Gastrocnemius medialis (tissue), 4 donors: ENCODE results near the gene AP1B1. TPM values are rescaled to one million over a fixed set of nuclear protein-coding genes. Genes with fewer than 3 reads are reported as not detected.
A peak's percentile ranks its signal among the peaks of the same experiment; 100 is the strongest.

Experiments used
- ATAC-seq, 2 donors: fragments of 150-250 bp; one replicate each; pipeline ENCODE4 v1.9.1; 2016
- DNase-seq, 2 donors: peaks; one replicate each; pipeline ENCODE4 v3.0.0-alpha.2; 2019
- H3K27ac ChIP-seq, 4 donors: fragments of 200-600 bp; sonication (generic); 1 replicate in 1 of 4; 2 replicates in 3 of 4; pipeline ENCODE4 v1.5.1; 2016 to 2018; ENCODE audit warnings: mild to moderate bottlenecking in 2 of 4, moderate library complexity in 1 of 4
- H3K27me3 ChIP-seq, 3 donors: fragments of 200-600 bp; sonication (generic) in 2 of 3; 1 replicate in 1 of 3; 2 replicates in 2 of 3; pipeline versions ENCODE4 v1.5.1 to v1.6.0; 2016 to 2019; ENCODE audit warnings: mild to moderate bottlenecking in 1 of 3, moderate library complexity in 1 of 3
- H3K36me3 ChIP-seq, 2 donors: fragments of 200-600 bp; sonication (generic) in 1 of 2; one replicate each; pipeline ENCODE4 v1.5.1; 2017 to 2018
- H3K4me1 ChIP-seq, 2 donors: fragments of 200-600 bp; sonication (generic) in 1 of 2; one replicate each; pipeline ENCODE4 v1.5.1; 2016 to 2017; ENCODE audit warnings: mild to moderate bottlenecking in 2 of 2
- H3K4me3 ChIP-seq, 4 donors: fragments of 200-600 bp; sonication (generic) in 3 of 4; 1 replicate in 1 of 4; 2 replicates in 3 of 4; pipeline ENCODE4 v1.5.1; 2016 to 2019; ENCODE audit warnings: mild to moderate bottlenecking in 2 of 4
- H3K9me3 ChIP-seq, 3 donors: fragments of 200-600 bp; sonication (generic) in 2 of 3; 1 replicate in 1 of 3; 2 replicates in 2 of 3; pipeline ENCODE4 v1.5.1; 2016 to 2019
- POLR2A ChIP-seq, 2 donors: fragments of 450-650 bp; IDR thresholded peaks; one replicate each; pipeline ENCODE4 v1.6.1; 2017; ENCODE audit warnings: antibody characterized with exemption in 2 of 2, mild to moderate bottlenecking in 2 of 2, moderate library complexity in 2 of 2
- in situ Hi-C, 4 donors: fragments of 200-750 bp; cut with MboI; loops; one replicate each; pipeline versions ENCODE4 v1.15.0 to v1.8.0; 2017; ENCODE audit warnings: low sequenced_read_pairs in 4 of 4
- intact Hi-C: fragments of 100-400 bp; cut with DNase I; formaldehyde crosslinking; loops from one replicate; pipeline ENCODE4 v1.15.1; 2023; ENCODE audit warnings: low total_unique reads
- total RNA-seq, 4 donors: library from RNA; depleted of rRNA; stranded (reverse); fragments of >200 nt; gene quantifications; one replicate each; pipeline versions ENCODE4 v1.1.0 to v1.2.3, GENCODE V29; 2016
- TF ChIP-seq, protein P1 (sequence below), 5 experiments: fragments of 450-650 bp in 3 of 5; fragments of 200-600 bp in 2 of 5; sonication (generic) in 2 of 5; IDR thresholded peaks in 4 of 5; conservative IDR thresholded peaks in 1 of 5; 1 replicate in 4 of 5; 2 replicates in 1 of 5; pipeline ENCODE4 v1.5.1; 2016 to 2019; ENCODE audit warnings: antibody characterized with exemption in 5 of 5, mild to moderate bottlenecking in 3 of 5, moderate library complexity in 3 of 5

The AP1B1 gene
- total RNA-seq, 4 donors from 2014 or later: 26.5 to 44.6 (median 37.3) TPM

DNA sequence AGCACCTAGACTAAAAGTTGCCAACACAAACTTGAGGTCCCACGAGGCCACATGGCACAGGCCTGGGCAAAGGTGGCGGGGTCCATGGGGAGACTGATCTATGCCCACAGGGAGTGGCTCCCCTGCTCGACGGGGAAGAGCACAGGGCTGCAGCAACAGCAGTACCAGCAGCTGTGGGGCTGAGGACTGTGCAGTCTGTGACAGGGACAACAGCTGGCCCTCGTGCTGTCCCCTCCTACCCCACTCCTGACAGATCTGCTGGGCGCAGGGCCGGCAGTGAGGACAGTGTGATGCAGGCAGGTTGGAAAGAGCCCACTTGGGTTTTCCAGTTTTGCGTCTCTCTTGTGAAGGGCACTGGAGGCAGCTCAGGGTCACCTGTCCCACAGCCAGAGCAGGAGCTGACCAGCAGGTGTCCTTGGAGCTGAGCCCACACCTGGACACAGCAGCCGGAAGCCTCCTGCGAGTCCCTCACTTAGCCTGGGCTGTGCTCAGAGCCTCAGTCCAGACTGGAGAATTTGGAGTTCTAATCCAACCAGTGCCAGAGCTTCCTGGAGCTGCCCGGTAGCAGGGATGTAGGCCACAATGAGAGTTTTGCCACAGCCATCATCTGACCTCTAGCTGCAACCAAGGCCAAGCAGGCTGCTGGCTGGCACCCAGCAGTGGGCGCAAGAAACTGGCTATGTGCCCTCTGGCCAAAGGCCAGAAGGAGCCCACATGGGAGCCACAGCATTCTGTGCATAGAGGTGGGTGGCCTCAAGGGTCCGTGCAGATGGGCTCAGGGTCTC lies 85.5 kb downstream of the AP1B1 start:
- Histone ChIP-seq H3K4me3 (no peak overlapping the region), H3K9me3 (no peaks in the 10 kb centered on the region), H3K36me3 (peaks cover 0 to 32% of the 10 kb centered on the region in 2 donors), H3K4me1 (peaks cover 6 to 16% of the 10 kb centered on the region in 2 donors), H3K27ac (peak overlapping the region; percentile 3 to 35 (median 26)), H3K27me3 (no peaks in the 10 kb centered on the region)
- intact Hi-C loops (no loop called here), in situ Hi-C loops (loop anchor here in 1 of 4 donors (10.0 kb wide), 1 partner anchor 92 kb away; no protein-coding TSS in a partner anchor)
- DNase-seq (peak in 1 of 2 donors; percentile 43), ATAC-seq (no peak)
- no peak for TF ChIP-seq POLR2A (IDR thresholded peaks at IDR 0.05)

DNA sequence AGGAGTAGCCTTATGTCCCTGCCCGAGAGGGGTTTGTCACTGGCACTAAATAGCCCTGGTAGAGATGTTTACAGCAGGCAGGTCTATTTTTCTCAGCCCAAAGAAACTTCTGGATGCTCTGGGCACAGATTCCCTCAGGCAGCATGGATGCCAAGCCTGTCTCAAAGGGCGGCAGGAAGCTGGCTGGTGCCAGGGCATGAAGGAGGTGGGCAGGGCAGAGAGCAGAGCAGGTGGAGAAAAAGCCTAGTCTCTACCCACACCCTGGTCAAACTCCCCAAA lies 86.0 kb downstream of the AP1B1 start:
- Histone ChIP-seq H3K9me3 (no peaks in the 10 kb centered on the region), H3K4me3 (no peak overlapping the region), H3K27ac (peak overlapping the region in 3 of 4 donors; percentile 20 to 35 (median 33)), H3K27me3 (no peaks in the 10 kb centered on the region), H3K4me1 (peaks cover under 1 to 10% of the 10 kb centered on the region in 2 donors), H3K36me3 (peaks cover 0 to 37% of the 10 kb centered on the region in 2 donors)
- no peak for DNase-seq
- intact Hi-C loops (no loop called here), in situ Hi-C loops (loop anchor here in 1 of 4 donors (10.0 kb wide), 1 partner anchor 92 kb away; no protein-coding TSS in a partner anchor)
- no peak for TF ChIP-seq POLR2A (IDR thresholded peaks at IDR 0.05)
- TF ChIP-seq, protein P1, sequence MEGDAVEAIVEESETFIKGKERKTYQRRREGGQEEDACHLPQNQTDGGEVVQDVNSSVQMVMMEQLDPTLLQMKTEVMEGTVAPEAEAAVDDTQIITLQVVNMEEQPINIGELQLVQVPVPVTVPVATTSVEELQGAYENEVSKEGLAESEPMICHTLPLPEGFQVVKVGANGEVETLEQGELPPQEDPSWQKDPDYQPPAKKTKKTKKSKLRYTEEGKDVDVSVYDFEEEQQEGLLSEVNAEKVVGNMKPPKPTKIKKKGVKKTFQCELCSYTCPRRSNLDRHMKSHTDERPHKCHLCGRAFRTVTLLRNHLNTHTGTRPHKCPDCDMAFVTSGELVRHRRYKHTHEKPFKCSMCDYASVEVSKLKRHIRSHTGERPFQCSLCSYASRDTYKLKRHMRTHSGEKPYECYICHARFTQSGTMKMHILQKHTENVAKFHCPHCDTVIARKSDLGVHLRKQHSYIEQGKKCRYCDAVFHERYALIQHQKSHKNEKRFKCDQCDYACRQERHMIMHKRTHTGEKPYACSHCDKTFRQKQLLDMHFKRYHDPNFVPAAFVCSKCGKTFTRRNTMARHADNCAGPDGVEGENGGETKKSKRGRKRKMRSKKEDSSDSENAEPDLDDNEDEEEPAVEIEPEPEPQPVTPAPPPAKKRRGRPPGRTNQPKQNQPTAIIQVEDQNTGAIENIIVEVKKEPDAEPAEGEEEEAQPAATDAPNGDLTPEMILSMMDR (IDR thresholded peaks at IDR 0.05 in 4 of 5, conservative IDR thresholded peaks at IDR 0.05 in 1 of 5): no peak
- ATAC-seq: no peak

DNA sequence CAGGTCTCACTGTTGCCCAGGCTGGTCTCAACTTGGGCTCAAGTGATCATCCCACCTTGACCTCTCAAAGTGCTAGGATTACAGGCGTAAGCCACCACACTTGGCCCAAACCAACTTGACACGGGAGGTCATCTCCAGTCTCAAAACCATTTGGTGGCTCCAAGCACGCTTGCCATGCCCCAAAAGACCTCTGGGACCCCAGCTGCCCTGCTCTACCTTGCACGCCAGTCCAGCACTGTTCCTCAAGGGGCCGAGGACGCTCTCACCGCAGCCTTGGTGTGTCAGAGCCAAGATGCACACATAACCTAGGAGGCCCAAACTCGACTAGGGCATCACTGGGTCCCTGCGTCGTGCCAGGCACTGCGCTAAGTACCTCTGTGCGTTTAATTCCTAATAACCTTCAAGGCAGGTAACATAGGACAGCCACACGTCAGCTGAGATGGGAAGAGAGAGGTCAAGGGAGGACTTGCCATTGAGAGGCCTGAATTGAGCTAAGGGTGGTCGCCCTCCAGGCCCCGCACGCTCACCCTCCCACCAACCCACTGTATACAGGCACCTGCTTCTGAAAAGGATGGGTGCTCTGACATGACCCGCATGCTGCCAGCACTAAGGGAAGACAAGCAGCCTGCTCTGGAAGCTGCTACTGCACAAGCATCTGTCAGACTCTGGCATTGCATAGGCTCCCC lies 86.5 kb downstream of the AP1B1 start:
- Histone ChIP-seq H3K4me1 (peaks cover 0 to 7% of the 10 kb centered on the region in 2 donors), H3K27me3 (no peaks in the 10 kb centered on the region), H3K36me3 (peaks cover under 1 to 42% of the 10 kb centered on the region in 2 donors), H3K4me3 (no peak overlapping the region), H3K27ac (peak overlapping the region in 2 of 4 donors; percentile 33 to 35), H3K9me3 (no peaks in the 10 kb centered on the region)
- DNase-seq: no peak
- no peak for ATAC-seq
- in situ Hi-C loops: loop anchor here in 1 of 4 donors (10.0 kb wide), 1 partner anchor 93 kb away; no protein-coding TSS in a partner anchor
- no peak for TF ChIP-seq POLR2A (IDR thresholded peaks at IDR 0.05)
- TF ChIP-seq, protein P1 (IDR thresholded peaks at IDR 0.05 in 4 of 5, conservative IDR thresholded peaks at IDR 0.05 in 1 of 5): no peak
- intact Hi-C loops: no loop called here

DNA sequence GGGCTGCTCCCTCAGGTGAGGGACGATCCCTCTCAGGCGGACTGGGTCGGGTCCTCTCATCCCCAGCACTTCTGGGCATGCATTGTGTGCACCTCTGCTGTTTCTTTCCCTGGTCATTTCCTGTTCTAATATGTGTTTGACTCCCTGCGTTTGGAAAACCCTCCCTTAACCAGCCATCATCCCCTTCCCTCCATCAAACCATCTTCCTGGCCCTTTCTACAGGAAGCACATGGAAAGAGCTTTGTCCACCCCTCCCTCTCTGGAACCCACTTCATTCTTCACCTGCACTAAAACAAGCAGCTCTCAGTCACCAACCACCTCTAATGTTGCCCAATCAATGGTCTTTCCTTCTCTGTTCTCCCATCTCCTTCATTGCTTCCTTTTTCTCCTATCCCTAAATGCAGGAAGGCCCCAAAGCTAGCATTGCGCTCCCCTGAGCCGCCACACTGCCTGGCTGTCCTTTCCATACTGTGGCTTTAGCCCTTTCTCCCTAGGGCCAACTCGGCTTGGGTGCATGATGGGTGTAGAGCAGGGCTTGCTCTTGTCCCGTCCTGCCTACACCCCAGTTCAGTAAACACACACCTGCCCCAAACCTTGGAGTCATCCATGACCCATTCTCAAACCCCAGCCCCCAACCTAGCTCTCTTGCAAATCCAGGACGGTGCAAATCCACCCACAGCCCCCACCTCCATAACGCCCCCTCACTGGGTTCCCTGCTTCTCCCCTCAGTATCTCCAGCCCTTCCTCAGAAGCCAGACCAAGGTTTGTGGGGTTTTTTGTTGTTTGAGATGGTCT lies 87.4 kb downstream of the AP1B1 start:
- no peaks in the 10 kb centered on the region for H3K27me3 ChIP-seq
- no peaks in the 10 kb centered on the region for H3K9me3 ChIP-seq
- TF ChIP-seq, protein P1 (IDR thresholded peaks at IDR 0.05 in 4 of 5, conservative IDR thresholded peaks at IDR 0.05 in 1 of 5): no peak
- TF ChIP-seq POLR2A (IDR thresholded peaks at IDR 0.05): no peak
- peaks cover 0 to 7% of the 10 kb centered on the region in 2 donors for H3K4me1 ChIP-seq
- intact Hi-C loops: no loop called here
- H3K4me3 ChIP-seq: no peak overlapping the region
- in situ Hi-C loops: loop anchor here in 1 of 4 donors (10.0 kb wide), 1 partner anchor 94 kb away; no protein-coding TSS in a partner anchor
- no peak overlapping the region for H3K27ac ChIP-seq
- peaks cover 7 to 50% of the 10 kb centered on the region in 2 donors for H3K36me3 ChIP-seq
- ATAC-seq: peak in 1 of 2 donors; percentile 7
- DNase-seq: no peak
